ENCODE data around the gene STK33.

The STK33 gene

GRCh38 chr11:8617063-8617462 is 23.0 kb upstream of the STK33 start:
- Histone ChIP-seq H3K4me1 (ENCODE audit: insufficient read depth, low read length) (no peaks in the 10 kb centered on the region), H3K27me3 (ENCODE audit: control insufficient read depth in 1 of 2, insufficient read depth in 2 of 2, low read length in 2 of 2) (no peaks in the 10 kb centered on the region), H3K27ac (ENCODE audit: low read depth, low read length) (no peak overlapping the region), H3K36me3 (ENCODE audit: insufficient read depth, low read length) (peaks cover 9% of the 10 kb centered on the region), H3K9ac (ENCODE audit: low read length) (no peak overlapping the region), H3K9me3 (ENCODE audit: low read length) (no peaks in the 10 kb centered on the region), H3K4me3 (ENCODE audit: low read depth in 1 of 2, low read length in 2 of 2) (no peak overlapping the region)

DNA sequence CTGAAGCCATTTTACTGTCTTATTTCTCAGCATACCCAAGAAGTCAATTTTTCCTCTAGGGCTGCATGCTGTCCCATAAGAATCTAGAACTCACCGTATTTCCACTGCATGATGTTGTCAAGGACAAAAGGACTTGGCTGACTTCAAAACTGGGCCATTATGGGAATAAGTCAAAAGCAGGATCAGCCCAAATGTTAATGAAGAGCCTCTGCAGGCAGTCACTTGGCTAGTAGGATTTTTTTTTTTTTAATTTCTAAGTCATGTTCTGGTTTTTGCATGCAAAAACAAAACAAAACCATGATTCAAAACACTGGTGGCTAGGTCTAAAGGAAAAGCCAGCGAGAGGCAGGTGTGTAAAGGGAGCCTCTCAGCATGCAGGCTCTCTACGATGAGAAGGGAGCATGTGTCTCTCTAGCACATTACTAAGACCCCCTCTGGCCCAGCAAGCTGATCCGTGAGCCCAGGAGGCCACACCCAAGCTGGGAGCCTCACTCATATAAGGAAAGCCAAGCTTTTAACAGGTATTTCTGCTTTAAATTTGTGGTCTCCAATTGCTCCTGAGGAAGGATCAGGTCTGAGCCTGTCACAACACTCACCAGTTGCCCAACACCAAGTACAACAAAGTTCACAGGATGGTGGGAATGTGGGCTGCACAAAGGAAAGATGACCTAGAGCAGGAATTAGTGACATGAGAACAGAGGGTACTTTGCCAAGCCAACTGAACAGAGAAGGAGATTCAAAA is 21.4 kb upstream of the STK33 start:
- Histone ChIP-seq H3K36me3 (ENCODE audit: insufficient read depth, low read length) (peaks cover 9% of the 10 kb centered on the region), H3K27me3 (ENCODE audit: control insufficient read depth in 1 of 2, insufficient read depth in 2 of 2, low read length in 2 of 2) (no peaks in the 10 kb centered on the region), H3K9ac (ENCODE audit: low read length) (no peak overlapping the region), H3K27ac (ENCODE audit: low read depth, low read length) (no peak overlapping the region), H3K4me3 (ENCODE audit: low read depth in 1 of 2, low read length in 2 of 2) (no peak overlapping the region), H3K4me1 (ENCODE audit: insufficient read depth, low read length) (peaks cover 5% of the 10 kb centered on the region), H3K9me3 (ENCODE audit: low read length) (no peaks in the 10 kb centered on the region)

- Histone ChIP-seq H3K9ac (ENCODE audit: low read length) (no peak overlapping the region), H3K9me3 (ENCODE audit: low read length) (no peaks in the 10 kb centered on the region), H3K4me1 (ENCODE audit: insufficient read depth, low read length) (peaks cover 11% of the 10 kb centered on the region), H3K36me3 (ENCODE audit: insufficient read depth, low read length) (peaks cover 9% of the 10 kb centered on the region), H3K27ac (ENCODE audit: low read depth, low read length) (no peak overlapping the region), H3K4me3 (ENCODE audit: low read depth in 1 of 2, low read length in 2 of 2) (no peak overlapping the region), H3K27me3 (ENCODE audit: control insufficient read depth in 1 of 2, insufficient read depth in 2 of 2, low read length in 2 of 2) (no peaks in the 10 kb centered on the region)
These were observed 20.5 kb upstream of the STK33 start for GRCh38 chr11:8614497-8614896.

- Histone ChIP-seq H3K9ac (ENCODE audit: low read length) (no peak overlapping the region), H3K27ac (ENCODE audit: low read depth, low read length) (no peak overlapping the region), H3K27me3 (ENCODE audit: control insufficient read depth in 1 of 2, insufficient read depth in 2 of 2, low read length in 2 of 2) (no peaks in the 10 kb centered on the region), H3K4me1 (ENCODE audit: insufficient read depth, low read length) (peaks cover 11% of the 10 kb centered on the region), H3K36me3 (ENCODE audit: insufficient read depth, low read length) (peaks cover 9% of the 10 kb centered on the region), H3K4me3 (ENCODE audit: low read depth in 1 of 2, low read length in 2 of 2) (no peak overlapping the region), H3K9me3 (ENCODE audit: low read length) (no peaks in the 10 kb centered on the region)
These were observed 19.0 kb upstream of the STK33 start for GRCh38 chr11:8613036-8613435.

DNA sequence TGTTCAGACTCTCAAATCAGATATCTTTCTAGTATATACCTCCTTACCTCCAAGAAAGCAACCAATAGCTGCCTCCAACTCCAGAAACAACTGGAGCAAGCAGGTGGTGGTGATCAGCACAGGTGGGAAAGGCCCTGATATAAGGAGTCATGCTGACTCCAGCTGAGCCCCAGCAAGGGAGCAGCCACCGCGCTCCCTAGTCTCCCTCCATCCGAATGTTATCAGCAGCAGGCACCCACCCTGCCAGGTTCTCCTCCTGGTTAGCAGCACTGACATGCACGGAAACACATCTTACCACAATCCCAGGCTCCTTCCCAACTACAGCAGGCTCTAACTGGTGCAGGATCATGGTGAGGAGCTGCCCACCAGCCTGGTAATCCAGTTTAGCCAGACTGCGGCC is 18.5 kb upstream of the STK33 start:
- H3K27ac ChIP-seq (ENCODE audit: low read depth, low read length): no peak overlapping the region
- no peaks in the 10 kb centered on the region for H3K27me3 ChIP-seq (ENCODE audit: control insufficient read depth in 1 of 2, insufficient read depth in 2 of 2, low read length in 2 of 2)
- no peak overlapping the region for H3K9ac ChIP-seq (ENCODE audit: low read length)

DNA sequence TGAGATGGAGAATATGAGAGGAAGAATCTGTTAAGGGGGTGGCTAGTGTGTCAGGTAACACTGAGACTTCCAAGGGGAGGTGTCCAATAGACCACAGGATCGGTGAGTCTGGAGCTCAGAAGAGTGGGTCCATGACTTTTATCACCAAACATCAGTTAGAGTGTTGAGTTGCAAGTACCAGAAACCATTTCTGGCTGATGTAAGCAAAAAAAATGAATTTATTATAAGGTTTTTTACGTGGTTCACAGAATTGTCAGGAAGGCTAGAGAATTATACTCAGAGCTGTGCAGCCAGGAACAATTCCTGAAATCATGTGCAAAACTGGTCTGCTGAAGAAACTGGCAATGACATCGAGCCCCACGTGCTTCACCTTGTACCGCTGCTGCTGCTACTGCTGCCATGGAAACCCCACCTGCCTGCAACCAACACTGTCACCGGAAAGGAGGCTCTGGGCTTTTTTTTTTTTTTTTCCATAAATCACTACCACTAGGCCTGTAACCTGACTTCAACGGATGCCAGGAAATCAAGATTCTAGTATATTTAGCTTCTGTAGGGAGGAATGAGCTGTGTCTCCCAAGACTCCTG is 16.6 kb upstream of the STK33 start:
- no peak overlapping the region for H3K27ac ChIP-seq (ENCODE audit: low read depth, low read length)

More for the DNA sequence above, 18.5 kb upstream of the STK33 start:
- Histone ChIP-seq H3K4me1 (ENCODE audit: insufficient read depth, low read length) (peaks cover 11% of the 10 kb centered on the region), H3K4me3 (ENCODE audit: low read depth in 1 of 2, low read length in 2 of 2) (no peak overlapping the region), H3K9me3 (ENCODE audit: low read length) (no peaks in the 10 kb centered on the region), H3K36me3 (ENCODE audit: insufficient read depth, low read length) (peaks cover 6% of the 10 kb centered on the region)

GRCh38 chr11:8608652-8609051 is 14.6 kb upstream of the STK33 start:
- no peak overlapping the region for H3K4me3 ChIP-seq (ENCODE audit: low read depth in 1 of 2, low read length in 2 of 2)
- no peaks in the 10 kb centered on the region for H3K9me3 ChIP-seq (ENCODE audit: low read length)
- H3K4me1 ChIP-seq (ENCODE audit: insufficient read depth, low read length): peaks cover 11% of the 10 kb centered on the region
- H3K27me3 ChIP-seq (ENCODE audit: control insufficient read depth in 1 of 2, insufficient read depth in 2 of 2, low read length in 2 of 2): no peaks in the 10 kb centered on the region
- no peaks in the 10 kb centered on the region for H3K36me3 ChIP-seq (ENCODE audit: insufficient read depth, low read length)
- no peak overlapping the region for H3K9ac ChIP-seq (ENCODE audit: low read length)
- H3K27ac ChIP-seq (ENCODE audit: low read depth, low read length): no peak overlapping the region

More for the DNA sequence above, 16.6 kb upstream of the STK33 start:
- Histone ChIP-seq H3K4me1 (ENCODE audit: insufficient read depth, low read length) (peaks cover 11% of the 10 kb centered on the region), H3K9me3 (ENCODE audit: low read length) (no peaks in the 10 kb centered on the region), H3K36me3 (ENCODE audit: insufficient read depth, low read length) (no peaks in the 10 kb centered on the region), H3K4me3 (ENCODE audit: low read depth in 1 of 2, low read length in 2 of 2) (no peak overlapping the region), H3K27me3 (ENCODE audit: control insufficient read depth in 1 of 2, insufficient read depth in 2 of 2, low read length in 2 of 2) (no peaks in the 10 kb centered on the region), H3K9ac (ENCODE audit: low read length) (no peak overlapping the region)

- Histone ChIP-seq H3K4me1 (ENCODE audit: insufficient read depth, low read length) (peaks cover 9% of the 10 kb centered on the region), H3K36me3 (ENCODE audit: insufficient read depth, low read length) (no peaks in the 10 kb centered on the region), H3K27ac (ENCODE audit: low read depth, low read length) (no peak overlapping the region), H3K27me3 (ENCODE audit: control insufficient read depth in 1 of 2, insufficient read depth in 2 of 2, low read length in 2 of 2) (no peaks in the 10 kb centered on the region), H3K9me3 (ENCODE audit: low read length) (no peaks in the 10 kb centered on the region), H3K4me3 (ENCODE audit: low read depth in 1 of 2, low read length in 2 of 2) (no peak overlapping the region), H3K9ac (ENCODE audit: low read length) (no peak overlapping the region)
These were observed 12.0 kb upstream of the STK33 start for GRCh38 chr11:8605971-8606563.

DNA sequence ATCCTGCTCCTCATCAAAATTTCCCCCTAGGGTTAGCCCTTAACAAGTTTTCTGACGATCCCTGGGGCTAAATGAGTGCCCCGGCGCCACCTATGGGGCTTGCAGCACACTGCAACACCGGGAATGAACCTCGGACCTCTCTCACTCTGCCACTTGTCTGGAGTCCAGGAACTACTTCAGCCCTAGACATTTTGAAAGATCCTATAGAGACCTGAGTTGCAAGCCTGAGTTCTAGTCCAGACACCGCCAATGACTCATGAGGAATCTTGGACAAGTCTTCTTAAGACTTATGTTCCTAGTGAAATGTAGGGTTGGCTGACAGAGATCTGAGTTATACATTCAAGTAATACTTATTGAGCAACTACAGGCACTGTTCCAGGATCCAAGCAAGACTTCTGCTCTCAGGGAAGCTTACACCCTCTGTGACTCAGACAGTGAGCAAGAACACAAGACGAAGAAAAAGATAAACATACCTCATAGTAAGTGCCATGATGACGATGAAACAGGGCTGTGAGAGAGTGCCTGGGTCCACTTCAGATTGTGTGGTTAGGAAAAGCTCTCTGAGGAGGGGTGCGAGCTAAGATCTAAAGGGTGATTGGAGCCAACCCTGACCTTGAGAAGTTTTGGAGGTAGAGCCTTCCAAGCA is 10.2 kb upstream of the STK33 start:
- H3K27ac ChIP-seq (ENCODE audit: low read depth, low read length): no peak overlapping the region
- H3K4me1 ChIP-seq (ENCODE audit: insufficient read depth, low read length): no peaks in the 10 kb centered on the region

DNA sequence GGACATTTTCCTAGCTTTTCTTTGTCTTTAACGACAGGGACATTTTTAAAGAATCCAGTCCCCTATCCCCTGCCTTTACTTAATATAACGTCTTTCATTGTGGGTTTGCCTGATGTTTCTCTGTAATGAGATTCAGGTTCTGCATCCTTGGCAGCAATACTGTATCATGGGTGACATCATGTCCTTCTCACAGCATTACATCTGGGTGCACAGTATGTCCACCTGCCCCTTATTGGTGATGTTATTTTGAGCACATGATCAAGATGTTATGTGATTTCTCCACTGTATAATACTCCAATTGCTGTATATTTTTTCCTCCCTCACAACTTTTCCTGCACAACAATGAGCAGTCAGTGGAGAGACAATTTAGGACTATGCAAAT is 9.7 kb upstream of the STK33 start:
- Histone ChIP-seq H3K27me3 (ENCODE audit: control insufficient read depth in 1 of 2, insufficient read depth in 2 of 2, low read length in 2 of 2) (no peaks in the 10 kb centered on the region), H3K9me3 (ENCODE audit: low read length) (no peaks in the 10 kb centered on the region), H3K4me1 (ENCODE audit: insufficient read depth, low read length) (no peaks in the 10 kb centered on the region), H3K27ac (ENCODE audit: low read depth, low read length) (no peak overlapping the region), H3K9ac (ENCODE audit: low read length) (no peak overlapping the region), H3K36me3 (ENCODE audit: insufficient read depth, low read length) (no peaks in the 10 kb centered on the region), H3K4me3 (ENCODE audit: low read depth in 1 of 2, low read length in 2 of 2) (no peak overlapping the region)

More for the DNA sequence above, 10.2 kb upstream of the STK33 start:
- H3K9me3 ChIP-seq (ENCODE audit: low read length): no peaks in the 10 kb centered on the region
- H3K36me3 ChIP-seq (ENCODE audit: insufficient read depth, low read length): no peaks in the 10 kb centered on the region
- no peak overlapping the region for H3K4me3 ChIP-seq (ENCODE audit: low read depth in 1 of 2, low read length in 2 of 2)
- no peak overlapping the region for H3K9ac ChIP-seq (ENCODE audit: low read length)
- no peaks in the 10 kb centered on the region for H3K27me3 ChIP-seq (ENCODE audit: control insufficient read depth in 1 of 2, insufficient read depth in 2 of 2, low read length in 2 of 2)

- H3K9me3 ChIP-seq (ENCODE audit: low read length): no peaks in the 10 kb centered on the region
- H3K9ac ChIP-seq (ENCODE audit: low read length): no peak overlapping the region
- H3K27me3 ChIP-seq (ENCODE audit: control insufficient read depth in 1 of 2, insufficient read depth in 2 of 2, low read length in 2 of 2): no peaks in the 10 kb centered on the region
- no peak overlapping the region for H3K4me3 ChIP-seq (ENCODE audit: low read depth in 1 of 2, low read length in 2 of 2)
- H3K4me1 ChIP-seq (ENCODE audit: insufficient read depth, low read length): no peaks in the 10 kb centered on the region
- no peak overlapping the region for H3K27ac ChIP-seq (ENCODE audit: low read depth, low read length)
- H3K36me3 ChIP-seq (ENCODE audit: insufficient read depth, low read length): no peaks in the 10 kb centered on the region
These were observed 7.5 kb upstream of the STK33 start for GRCh38 chr11:8601376-8602133.
